ENCODE measurements around the gene SYT12. TPM values are rescaled to one million over a fixed set of nuclear protein-coding genes. Genes with fewer than 3 reads are reported as not detected.

Gene SYT12
- total and polyA plus RNA-seq, 2 of the 4 experiments (the other 2 are of a cell fraction) = 0.54 to 0.74 TPM

DNA sequence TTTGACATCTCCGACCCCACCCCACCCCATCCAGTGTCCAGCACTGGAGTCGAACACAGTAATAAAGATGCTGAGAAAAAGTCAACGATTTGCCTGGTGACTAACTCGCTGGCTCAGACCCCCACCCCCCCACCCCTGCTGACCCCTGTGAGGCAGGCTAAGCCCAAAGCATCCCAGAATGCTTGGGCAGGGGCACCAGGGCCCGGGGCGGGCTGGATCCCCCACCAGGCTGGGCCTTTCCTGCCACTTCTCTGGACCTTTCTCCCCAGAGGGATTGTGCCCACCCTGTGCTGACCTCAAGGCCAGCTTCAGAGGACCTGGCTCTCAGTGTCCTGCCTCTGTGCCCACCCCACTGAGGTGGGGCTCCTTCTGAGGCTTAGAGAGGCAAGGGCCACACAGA lies 46.0 kb upstream of the SYT12 start:
- peak overlapping the region; percentile 7; the same call in 1 of the 2 replicates for H2BK120ac ChIP-seq (ENCODE audit: low read depth, low read length)
- H3K79me1 ChIP-seq (ENCODE audit: low read depth in 1 of 2, low read length in 2 of 2) = no peaks in the 10 kb centered on the region
- DNase-seq = no peak
- peak overlapping the region; percentile 85; the same call in 1 of the 3 replicates for H2BK15ac ChIP-seq (ENCODE audit: low read depth, low read length)
- intact Hi-C loops (cut with micrococcal nuclease) (loop anchor here (1.0 kb wide), 1 partner anchor 283 kb away; no protein-coding TSS in a partner anchor), in situ Hi-C loops (cut with MboI; ENCODE audit: low sequenced_read_pairs) (loop anchor here (5.0 kb wide), 1 partner anchor 285 kb away; no protein-coding TSS in a partner anchor), dilution Hi-C loops (cut with HindIII; ENCODE audit: low sequenced_read_pairs, unreplicated experiment) (no loop called here)
- H3K9ac ChIP-seq (ENCODE audit: low read depth, low read length) = no peak overlapping the region
- TF ChIP-seq POLR2A (IDR thresholded peaks at IDR 0.05; ENCODE audit: low read depth, low read length) (no peak), SMC3 (IDR thresholded peaks at IDR 0.05; ENCODE audit: low read depth, low read length) (no peak), RCOR1 (IDR thresholded peaks at IDR 0.05; ENCODE audit: insufficient replicate concordance, low read length) (no peak), FOS (IDR thresholded peaks at IDR 0.05; ENCODE audit: low read depth, low read length) (no peak), CEBPB (IDR thresholded peaks at IDR 0.05; ENCODE audit: low read depth, low read length) (no peak), MAFK (IDR thresholded peaks at IDR 0.05; ENCODE audit: low read depth, low read length) (no peak), RAD21 (IDR thresholded peaks at IDR 0.05; ENCODE audit: low read length) (no peak), MXI1 (IDR thresholded peaks at IDR 0.05; ENCODE audit: borderline replicate concordance, low read depth, low read length) (no peak), CHD1 (IDR thresholded peaks at IDR 0.05; ENCODE audit: low read depth, low read length) (no peak)
- TF ChIP-seq, protein P1, sequence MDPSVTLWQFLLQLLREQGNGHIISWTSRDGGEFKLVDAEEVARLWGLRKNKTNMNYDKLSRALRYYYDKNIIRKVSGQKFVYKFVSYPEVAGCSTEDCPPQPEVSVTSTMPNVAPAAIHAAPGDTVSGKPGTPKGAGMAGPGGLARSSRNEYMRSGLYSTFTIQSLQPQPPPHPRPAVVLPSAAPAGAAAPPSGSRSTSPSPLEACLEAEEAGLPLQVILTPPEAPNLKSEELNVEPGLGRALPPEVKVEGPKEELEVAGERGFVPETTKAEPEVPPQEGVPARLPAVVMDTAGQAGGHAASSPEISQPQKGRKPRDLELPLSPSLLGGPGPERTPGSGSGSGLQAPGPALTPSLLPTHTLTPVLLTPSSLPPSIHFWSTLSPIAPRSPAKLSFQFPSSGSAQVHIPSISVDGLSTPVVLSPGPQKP (IDR thresholded peaks at IDR 0.05; ENCODE audit: borderline replicate concordance, low read depth, low read length) = no peak
- H3K23ac ChIP-seq (ENCODE audit: low read depth, low read length) = no peak overlapping the region
- no peak overlapping the region for H3K27ac ChIP-seq (ENCODE audit: insufficient read depth, low read length)
- no peak overlapping the region for H3K4me2 ChIP-seq (ENCODE audit: low read depth, low read length)
- H2BK20ac ChIP-seq (ENCODE audit: low read depth, low read length) = no peak overlapping the region
- no peak overlapping the region for H4K8ac ChIP-seq (ENCODE audit: low read depth in 2 of 2, low read length in 2 of 2)
- no peak overlapping the region for H2AK9ac ChIP-seq (replicated peaks; ENCODE audit: low read depth, low read length, poor library complexity)
- peak overlapping the region; percentile 94; the same call in 1 of the 2 replicates for H2AK5ac ChIP-seq (ENCODE audit: low read depth, low read length)
- no CpG with 5 or more reads among the region's 6 CpGs for WGBS, 2 experiments (ENCODE audit: extremely low coverage in 2 of 2, insufficient read length in 1 of 2)
- no peak for ATAC-seq (ENCODE audit: low read depth)
- peaks cover 8% of the 10 kb centered on the region for H3K9me1 ChIP-seq (ENCODE audit: insufficient read depth, low read length)
- no peak overlapping the region for H3K14ac ChIP-seq (replicated peaks; ENCODE audit: low read depth, low read length)
- H2AFZ ChIP-seq (replicated peaks; ENCODE audit: low read length, poor library complexity) = no peak overlapping the region
- H3K18ac ChIP-seq (ENCODE audit: low read depth, low read length) = no peak overlapping the region
- CTCF ChIA-PET = interaction anchor here (0.9 to 1.2 kb wide), 2 partner anchors 132 to 134 kb away, joined by 3 read pairs; no protein-coding TSS in a partner anchor
- POLR2A ChIA-PET (ENCODE audit: unreplicated experiment) = no interaction called here
- H3K4me3 ChIP-seq (ENCODE audit: insufficient read depth, low read depth, low read length) = no peak overlapping the region
- no peak overlapping the region for H3K4ac ChIP-seq (ENCODE audit: low read depth, low read length)
- H3K36me3 ChIP-seq (ENCODE audit: control insufficient read depth, insufficient read depth, low read length) = no peaks in the 10 kb centered on the region
- no peak overlapping the region for H3K56ac ChIP-seq (ENCODE audit: extremely low read depth, insufficient read depth, low read length)
- peak overlapping the region; percentile 83; the same call in 1 of the 2 replicates for H4K91ac ChIP-seq (ENCODE audit: insufficient read depth, low read depth, low read length)
- no peak overlapping the region for H4K5ac ChIP-seq (ENCODE audit: low read depth, low read length)
- no peaks in the 10 kb centered on the region for H4K20me1 ChIP-seq (ENCODE audit: insufficient read depth, low read length)
- peaks cover 12% of the 10 kb centered on the region for H3K9me3 ChIP-seq (ENCODE audit: control insufficient read depth, insufficient read depth, low read length)
- H3K27me3 ChIP-seq (ENCODE audit: control insufficient read depth, insufficient read depth, low read length) = no peaks in the 10 kb centered on the region
- H2BK5ac ChIP-seq (ENCODE audit: low read depth, low read length, poor library complexity, severe bottlenecking) = no peak overlapping the region
- peaks cover 13% of the 10 kb centered on the region for H3K4me1 ChIP-seq (ENCODE audit: control insufficient read depth, insufficient read depth, low read length)
- no TSS peak for BruUV-seq (replicated peaks)
